ENCODE measurements around the gene MICAL3.
A peak's percentile ranks its signal among the peaks of the same experiment; 100 is the strongest.

Gene MICAL3

DNA sequence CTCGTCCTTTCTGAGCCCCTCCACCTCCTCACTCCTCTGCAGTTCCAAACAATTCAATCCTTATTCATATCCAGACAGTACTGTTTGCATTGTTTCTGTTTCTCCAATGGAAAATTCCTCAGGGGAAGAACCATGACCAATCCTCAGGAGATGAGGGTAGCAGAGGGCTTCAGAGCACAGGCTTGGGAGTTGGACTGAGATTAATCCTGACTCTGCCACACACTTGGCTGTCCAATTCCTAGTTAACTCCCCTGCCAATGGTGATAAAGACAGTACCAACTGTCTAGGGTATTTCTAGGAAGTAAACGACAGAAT is 58.0 kb downstream of the MICAL3 start:
- no peak for DNase-seq

GRCh38 chr22:17965538-17966402 is 58.6 kb downstream of the MICAL3 start:
- DNase-seq, result no peak

DNA sequence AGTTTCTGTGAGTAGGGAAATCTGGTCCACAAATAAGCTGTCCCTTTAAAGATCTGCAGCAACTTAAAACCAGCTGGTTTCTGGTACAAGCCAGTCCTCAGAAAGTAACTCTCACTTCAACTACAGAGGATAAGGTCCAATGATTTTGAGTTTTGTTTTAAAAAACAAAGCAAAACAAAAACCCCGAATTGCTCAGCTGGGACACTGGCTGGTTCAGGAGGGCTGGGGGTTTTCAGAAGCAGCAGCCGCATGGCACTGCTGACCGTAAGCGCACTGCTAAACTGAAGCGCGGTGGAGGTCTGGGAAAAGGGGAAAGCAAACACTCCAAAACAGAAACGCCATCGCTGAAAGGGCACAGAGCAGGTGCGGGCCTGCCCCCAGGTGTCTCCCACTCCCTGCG is 59.7 kb downstream of the MICAL3 start:
- no peak for DNase-seq

- DNase-seq, result no peak
Observed at GRCh38 chr22:17964156-17964555, 60.2 kb downstream of the MICAL3 start.

DNA sequence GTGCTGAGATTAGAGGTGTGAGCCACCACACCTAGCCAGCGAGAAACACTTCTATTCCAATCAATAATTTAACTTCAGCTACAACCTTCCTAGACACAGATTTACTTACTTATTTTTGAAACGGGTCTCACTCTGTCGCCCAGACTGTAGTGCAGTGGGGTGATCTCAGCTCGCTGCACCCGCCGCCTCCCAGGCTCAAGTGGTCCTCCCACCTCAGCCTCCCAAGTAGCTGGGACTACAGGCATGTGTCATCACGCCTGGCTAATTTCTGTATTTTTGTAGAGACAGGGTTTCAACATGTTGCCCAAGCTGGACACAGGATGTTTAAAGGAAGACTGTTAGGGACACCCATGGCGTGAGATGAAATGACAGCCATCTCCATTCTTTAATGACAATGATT is 61.3 kb downstream of the MICAL3 start:
- DNase-seq, result no peak

GRCh38 chr22:17962168-17962567 is 62.2 kb downstream of the MICAL3 start:
- no peak for DNase-seq

- DNase-seq, result no peak
Observed at GRCh38 chr22:17961446-17961729, 63.0 kb downstream of the MICAL3 start.

DNA sequence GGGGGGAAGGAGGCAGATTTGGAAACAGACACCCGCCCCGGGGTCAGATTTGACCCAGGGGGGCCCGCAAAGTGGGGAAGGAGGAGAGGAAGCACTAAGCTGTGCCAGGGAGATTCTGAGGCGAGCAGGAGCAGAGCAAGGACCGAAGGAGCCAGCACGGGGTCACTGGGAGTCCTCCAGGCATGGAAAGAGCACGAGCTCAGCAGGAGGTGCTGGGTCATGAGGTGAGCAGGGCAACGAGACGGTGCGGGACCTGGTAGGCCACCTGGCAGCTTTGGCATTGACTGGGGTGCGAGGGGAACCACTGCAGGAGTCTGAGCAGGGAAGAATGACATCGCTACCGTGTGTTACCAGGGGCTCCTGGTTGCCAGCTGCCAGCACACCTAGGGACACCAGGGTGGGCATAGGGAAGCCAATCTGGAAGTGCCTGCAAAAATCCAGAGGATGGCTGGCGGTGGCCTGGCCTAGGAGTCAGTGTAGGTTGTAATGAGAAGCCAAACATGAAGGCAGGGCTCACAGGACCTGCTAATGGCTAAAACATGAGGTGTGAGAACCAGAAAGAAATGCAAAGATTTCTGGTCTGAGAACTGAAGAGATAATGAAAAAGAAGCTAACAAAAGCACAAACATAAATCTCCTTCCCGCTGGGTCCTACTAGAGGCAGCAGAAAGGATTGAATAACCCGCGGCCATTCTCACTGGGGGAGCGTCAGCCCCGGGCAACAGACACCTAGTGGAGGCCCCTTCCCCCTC is 63.5 kb downstream of the MICAL3 start:
- DNase-seq, result no peak

DNA sequence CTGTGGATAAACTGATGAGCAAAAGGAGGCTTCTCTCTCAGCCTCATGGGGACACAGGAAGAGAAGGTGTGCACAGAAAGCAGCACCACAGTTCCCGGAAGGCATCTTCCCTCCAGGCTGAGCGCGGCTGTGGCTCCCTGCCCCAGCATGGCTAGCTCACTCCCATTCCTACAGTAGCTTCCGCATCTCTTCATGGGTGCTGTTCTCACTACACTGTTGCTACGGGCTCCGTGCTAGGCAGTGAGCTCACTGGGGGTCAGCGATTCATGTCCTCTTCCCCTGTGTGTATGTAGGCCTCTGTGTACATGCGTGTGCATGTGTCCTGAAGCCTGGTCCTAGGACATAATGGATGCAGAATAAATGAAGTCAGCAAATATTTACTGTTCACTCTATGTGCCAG is 64.3 kb downstream of the MICAL3 start:
- DNase-seq, result no peak

DNA sequence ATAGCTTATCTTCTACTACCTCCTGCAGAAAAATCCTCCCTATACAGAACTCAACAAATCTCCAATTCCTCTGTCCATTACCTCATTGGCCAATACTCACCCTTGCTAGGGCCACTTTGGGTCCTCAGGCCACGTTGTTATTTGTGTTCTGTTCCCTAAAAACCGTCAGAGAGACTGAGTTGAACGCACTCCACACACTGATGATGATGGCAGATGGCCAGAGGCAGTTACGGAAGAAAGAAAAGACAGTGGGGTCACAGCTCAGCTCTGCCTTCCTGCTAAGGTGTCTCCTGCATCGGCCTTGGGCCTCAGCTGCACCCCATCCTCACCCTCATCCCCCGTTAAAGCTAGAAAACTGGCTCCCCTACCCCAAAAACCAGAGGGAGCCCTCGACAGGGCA is 66.2 kb downstream of the MICAL3 start:
- no peak for DNase-seq

DNA sequence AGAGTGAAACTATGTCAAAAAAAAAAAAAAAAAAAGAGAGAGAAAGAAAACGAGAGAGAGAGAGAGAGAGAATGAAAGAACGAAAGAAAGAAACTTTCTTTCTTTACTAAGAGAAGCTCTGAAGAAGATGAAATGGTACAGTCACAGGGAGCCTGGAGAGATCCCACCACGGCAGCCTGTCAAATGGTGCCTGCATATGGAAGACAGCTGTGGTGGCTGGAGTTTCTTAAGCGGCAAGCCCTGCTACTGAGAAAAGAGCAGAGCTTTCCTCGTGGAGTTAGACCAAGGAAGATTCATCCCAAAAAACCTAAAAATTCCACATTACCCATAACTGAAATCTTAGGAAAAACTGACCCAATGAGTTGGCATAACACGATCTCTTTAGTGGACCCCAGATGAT is 66.7 kb downstream of the MICAL3 start:
- DNase-seq, result no peak

DNA sequence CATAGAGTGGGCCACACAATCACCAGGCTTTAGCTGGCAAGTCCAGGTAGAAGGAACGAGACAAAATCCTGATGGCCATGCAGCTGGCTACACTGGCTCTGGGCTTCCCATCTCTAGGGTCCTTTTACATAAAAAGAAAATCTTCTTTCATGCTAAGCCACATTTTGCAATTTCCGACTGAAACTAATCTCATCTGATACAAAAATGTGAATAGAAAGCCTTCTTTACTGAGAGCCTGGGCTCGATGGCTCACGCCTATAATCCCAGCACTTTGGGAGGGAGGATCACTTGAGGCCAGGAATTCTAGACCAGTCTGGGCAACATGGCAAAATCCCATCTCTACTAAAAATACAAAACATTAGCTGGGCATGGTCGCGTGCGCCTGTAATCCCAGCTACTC is 67.2 kb downstream of the MICAL3 start:
- DNase-seq, result no peak

GRCh38 chr22:17956630-17957029 is 67.7 kb downstream of the MICAL3 start:
- DNase-seq, result no peak

- DNase-seq, result no peak
Observed at GRCh38 chr22:17955590-17956379, 68.6 kb downstream of the MICAL3 start.

DNA sequence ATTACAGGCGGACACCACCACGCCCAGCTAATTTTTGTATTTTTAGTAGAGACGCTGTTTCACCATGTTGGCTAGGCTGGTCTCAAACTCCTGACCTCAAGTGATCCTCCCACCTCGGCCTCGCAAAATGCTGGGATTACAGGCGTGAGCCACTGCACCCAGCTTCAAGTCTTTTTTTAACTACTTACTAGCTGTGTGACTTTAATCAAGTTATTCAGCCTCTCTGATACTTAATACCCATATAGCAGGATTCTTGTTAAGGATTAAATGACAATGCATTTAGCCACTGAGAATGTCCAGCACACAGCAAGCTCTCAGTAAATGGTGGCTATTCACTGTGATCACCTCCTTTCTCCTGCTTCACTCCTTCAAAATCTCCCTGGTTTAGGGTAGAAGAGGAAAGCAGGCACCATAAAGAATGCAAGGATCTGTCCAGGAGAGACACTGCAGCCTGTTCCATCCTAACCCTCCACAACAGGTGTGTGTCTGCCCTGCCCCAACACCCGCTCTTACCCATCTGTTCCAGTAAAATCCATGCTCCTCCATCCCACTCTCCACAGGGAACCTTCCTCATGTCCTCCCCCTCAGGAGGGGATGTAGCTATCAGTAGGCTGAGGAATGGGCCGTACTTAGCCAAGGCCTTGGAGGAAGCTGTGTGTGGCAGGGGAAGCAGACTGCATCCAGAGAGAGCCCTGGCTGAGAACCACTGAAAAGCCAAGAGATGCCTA is 69.3 kb downstream of the MICAL3 start:
- DNase-seq, result no peak

DNA sequence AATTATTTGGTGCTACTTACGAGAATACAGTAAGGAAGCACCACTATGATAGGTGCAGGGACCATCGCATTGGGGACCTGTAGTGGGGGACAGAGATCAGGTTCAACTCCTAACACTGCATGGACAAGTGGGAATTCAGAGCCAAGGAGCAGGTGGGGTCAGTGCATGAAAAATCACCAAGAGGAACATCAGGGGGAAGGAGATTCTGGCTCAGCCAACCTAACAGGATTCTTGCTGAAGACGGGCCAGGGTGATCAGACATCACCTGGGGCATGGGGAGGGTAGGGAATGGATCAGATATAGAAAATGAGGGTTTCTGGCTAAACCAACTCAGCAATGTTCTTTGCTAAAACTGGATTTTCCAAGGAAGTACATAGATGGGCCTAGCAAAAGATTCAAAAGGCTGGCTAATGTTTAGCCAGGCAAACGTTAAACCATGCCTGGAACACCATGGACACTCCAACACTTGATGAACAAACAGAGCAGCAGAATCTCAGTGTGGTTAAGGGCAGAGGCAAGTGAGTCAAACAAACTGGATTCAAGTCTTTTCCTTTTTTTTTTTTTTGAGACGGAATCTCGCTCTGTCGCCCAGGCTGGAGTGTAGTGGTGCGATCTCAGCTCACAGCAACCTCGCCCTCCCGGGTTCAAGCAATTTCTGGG is 70.0 kb downstream of the MICAL3 start:
- DNase-seq, result no peak

DNA sequence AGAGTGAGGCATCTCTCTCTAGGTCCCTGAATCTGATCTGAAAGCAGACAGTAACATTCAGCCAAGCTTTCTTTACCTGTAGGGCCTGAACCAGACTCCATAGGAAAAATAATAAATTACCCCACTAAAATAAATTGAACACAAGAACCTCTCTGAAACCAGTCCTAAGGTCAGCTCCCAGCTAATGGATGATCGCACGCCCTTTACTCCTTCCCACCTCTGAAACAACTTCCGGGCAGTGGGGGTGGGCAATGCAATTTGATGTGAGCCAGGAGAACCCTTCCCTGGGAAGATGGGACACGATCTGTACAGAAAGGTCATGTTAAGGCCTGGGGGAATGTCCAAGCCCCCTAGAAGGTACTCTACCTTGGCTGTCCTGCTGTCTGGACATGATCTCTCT is 71.2 kb downstream of the MICAL3 start:
- no peak for DNase-seq

- no peak for DNase-seq
Observed at GRCh38 chr22:17952273-17952801, 72.0 kb downstream of the MICAL3 start.

GRCh38 chr22:17951315-17951714 is 73.0 kb downstream of the MICAL3 start:
- DNase-seq, result no peak

GRCh38 chr22:17950651-17951214 is 73.6 kb downstream of the MICAL3 start:
- DNase-seq, result peak in 1 of 3 donors; percentile 5

DNA sequence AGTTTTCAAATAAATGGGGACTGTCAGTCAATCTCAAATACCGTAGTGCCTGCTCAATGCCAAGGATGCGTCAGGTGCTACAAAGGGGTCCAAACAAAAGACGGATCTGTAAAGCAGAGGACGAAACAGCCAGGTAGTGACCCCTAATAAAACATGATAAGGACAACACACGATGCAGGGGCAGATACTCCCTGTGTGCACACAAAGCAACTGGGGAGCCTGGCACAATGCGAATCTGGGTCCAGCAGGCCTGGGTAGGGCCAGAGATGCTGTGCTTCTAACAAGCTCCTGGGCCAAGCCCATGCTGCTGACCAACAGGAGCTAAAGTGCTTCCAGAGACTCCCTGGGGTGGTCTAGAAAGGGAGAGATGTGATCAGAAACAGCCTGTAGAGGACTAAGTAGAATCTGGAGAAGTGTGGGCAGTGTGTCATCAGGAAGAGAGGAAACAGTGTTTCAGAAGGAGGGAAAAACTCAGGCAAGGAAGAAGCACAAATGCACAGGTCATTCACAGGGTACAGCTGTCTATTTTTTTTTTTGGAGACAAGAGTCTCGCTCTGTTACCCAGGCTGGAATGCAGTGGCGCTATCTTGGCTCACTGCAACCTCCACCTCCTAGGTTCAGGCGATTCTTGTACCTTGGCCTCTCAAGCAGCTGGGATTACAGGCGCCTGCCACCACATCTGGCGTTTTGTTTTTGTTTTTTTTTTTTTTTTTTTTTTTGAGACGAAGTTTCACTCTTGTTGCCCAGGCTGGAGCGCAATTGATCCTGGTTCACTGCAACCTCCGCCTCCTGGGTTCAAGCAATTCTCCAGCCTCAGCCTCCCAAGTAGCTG is 74.5 kb downstream of the MICAL3 start:
- DNase-seq, result no peak

Data from suppressor macrophage treated with lipopolysaccharide for 1 hour (primary cell).